HUDEP-2 (cell line): ENCODE data around the gene PEMT.
A peak's percentile ranks its signal among the peaks of the same experiment; 100 is the strongest.

Experiments used
- DNase-seq, 76 experiments: peaks; one replicate each; lab custom pipeline; 2025; ENCODE audit not compliant: unreplicated experiment in 76 of 76; lab: John Stamatoyannopoulos, UW

Gene PEMT

DNA sequence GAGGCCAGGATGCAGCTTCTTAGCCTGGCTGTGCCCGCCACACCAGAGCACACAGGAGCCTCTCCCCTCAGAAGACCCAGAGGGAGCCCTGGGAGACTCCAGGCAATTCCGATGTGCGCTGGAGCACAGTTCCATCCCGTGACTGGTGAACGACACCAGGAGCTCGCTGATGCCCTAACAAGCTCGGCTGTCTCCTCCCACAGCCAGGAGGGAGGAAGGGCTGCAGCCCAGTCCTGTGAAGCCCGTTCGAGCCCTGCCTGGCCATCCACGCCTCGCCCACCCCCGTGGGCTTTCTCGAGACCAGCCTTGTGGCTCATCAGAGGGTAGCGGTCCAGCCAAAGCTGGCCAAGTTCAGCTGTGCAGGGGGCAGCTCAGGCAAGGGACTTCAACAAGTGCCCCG is 73.5 kb downstream of the PEMT start:
- no peak for DNase-seq

DNA sequence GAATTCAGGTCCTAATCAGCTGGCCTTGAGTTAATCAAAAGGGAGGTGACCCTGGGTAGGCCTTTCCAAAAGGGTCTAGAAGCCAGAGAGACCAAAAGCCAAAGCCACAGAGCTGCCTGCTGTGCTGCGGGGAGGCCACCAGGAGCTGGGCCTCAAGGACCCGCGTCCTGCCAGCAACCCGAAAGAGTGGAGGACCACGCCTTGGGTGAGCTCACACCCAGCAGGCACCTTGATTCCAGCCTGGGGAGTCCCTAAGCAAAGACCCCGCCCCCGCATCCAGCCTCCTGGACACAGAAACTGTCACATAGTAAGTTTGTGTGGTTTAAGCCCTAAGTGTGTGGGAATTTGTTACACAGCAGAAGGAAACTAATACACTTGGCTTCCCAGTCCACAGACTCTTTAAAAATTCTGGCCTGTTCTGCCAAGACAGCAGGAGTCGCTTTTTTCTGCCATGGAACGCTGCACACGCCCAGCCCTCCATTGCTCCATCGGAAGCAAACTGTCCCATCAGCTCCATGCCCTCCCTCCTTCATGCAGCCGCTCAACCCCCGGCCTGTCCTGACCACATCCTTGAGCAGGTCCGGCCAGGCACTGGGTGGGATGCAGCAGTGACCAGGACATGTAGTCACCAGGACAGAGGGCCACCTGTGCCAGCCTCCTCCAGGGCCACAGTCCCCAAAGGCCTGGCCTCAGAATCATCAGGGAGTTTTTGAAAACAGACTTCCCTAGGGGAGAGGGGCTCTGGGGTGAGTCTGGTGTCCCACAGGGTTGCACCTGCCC is 74.4 kb downstream of the PEMT start:
- DNase-seq, result no peak

DNA sequence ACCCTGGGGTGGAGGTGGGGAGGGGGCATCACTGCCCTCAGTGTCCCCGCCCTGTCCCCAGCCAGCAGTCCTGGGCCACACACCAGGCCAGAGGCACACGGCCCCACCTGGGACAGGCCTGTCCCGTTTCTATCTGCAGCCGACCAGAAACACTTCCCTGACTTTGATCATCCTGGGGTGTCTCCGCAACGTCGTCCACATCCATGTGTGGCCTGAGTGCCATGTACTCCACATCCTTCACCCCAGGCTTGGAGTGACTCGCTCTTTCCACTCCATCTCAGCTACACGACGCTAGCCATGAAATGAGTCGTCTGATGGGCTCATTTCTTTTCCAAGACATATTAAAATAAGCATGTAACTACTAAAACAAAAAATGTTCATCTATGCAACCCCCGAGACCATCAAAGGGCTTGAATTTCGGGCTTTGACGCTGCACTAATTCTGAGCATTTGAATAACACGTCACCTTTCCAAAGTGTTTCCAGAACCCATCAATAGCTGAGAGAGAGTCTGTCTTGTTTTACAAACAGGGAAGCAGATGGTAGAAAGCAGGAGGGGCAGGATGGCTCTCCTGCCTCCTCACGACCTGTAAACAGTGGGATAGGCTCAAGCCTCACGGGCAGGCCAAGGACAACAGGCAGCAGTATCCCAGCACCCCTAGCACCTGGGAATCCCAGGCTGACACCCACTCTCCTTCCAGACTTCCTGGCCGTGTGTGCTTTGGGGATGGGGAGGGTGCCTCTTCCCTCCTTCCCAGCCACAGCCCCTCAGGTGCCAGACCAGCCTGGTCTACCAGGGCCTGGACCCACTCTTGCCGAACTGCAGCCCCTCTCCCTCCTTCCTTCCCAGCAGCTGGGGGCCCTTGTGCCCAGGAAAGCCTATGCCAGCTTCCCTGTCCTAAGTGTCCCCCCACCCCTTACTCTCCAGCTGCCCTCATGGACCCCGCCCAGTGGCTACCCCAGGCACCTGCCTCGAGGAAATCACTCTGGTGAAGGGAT is 75.3 kb downstream of the PEMT start:
- no peak for DNase-seq

DNA sequence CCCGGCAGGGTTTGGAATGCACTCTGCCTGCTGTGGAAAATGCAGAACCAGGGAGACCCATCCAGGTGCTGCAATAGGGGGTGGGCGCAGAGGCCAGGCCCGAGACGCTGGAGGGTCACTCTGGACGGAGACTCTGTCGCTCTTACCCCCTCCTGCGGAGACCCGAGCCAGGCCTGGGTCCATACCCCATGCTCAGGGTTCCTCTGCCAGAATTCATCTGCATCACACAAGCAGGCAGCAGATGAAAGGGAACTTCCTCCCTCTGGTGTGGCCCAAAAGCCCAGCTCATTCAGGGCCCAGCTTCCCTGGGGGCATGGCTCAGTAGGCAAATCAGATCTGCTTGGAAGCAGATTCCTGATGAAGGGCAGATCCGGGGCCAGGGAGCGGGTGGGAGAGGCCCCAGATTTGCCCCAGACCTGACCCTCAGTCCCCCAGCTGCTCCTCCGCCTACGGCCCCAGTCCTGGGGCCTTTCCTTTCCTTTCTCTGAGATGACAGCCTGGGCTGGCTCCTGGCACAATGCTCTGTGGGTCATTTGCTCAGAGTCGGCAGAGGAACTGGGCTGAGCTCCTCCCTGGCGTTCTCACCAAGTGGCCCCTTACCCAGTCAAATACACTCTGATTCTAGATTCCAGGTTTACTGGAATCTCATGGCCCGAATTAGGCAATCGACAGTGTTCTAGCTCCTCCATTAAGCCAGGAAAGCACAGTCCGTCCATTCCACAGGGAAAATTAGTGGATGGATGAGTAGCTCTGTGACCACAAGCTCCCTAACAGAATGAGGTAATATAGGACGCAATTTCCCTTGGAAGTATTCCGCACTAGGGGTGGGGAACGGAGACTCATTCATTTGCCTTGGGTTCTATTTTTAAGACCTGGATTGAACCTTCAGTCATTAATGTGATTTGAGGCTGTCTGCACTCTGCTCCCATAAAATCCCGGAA is 76.2 kb downstream of the PEMT start:
- DNase-seq, result no peak

DNA sequence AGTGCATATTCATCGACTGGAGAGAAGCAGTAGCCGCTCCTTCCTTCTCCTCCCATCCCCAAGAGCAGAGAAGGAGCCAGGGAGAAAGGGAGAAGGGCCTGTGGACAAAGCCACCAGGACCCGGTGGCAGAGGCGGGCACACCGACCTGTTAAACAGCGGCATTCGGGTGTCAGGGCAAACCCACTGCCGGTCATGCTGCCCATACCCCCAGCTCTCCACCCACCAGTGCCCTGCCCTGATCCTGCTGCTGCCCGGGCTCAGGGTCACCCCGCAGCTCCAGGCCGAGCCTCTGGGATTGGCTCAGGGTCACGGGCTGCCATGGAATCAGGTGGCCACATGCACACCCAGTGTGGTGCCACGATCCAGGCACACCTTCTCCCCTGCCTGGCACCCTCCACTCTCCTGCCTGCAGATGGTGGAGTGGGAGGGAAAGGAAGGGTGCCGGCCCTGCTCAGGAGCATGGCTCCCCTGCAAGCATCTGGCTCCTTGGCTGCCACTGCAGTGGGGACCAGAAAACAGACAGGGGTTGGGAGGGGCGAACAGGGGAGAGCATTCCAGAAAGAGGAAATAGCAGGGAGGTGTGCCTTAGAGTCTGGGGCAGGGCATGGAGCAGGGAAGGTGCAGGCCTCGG is 77.0 kb downstream of the PEMT start:
- DNase-seq, result no peak

DNA sequence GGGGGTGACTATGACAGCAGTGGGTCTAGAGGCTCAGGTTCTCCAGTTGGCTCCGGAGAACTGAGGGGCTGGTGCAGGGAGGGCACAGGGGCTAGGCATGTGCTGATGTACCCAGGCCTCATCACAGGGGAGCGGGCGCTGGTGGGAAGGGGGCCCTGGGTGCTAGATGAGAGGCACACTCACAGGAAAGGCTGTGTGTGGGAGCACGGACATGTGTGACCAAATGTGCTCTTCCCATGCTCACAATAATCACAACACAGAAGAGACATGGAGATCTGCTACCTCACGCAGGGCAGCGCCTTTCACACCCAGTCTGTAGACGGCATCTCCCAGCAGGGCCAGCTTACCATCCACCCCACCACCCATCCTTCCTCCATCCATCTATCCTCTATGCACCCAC is 77.9 kb downstream of the PEMT start:
- no peak for DNase-seq

DNA sequence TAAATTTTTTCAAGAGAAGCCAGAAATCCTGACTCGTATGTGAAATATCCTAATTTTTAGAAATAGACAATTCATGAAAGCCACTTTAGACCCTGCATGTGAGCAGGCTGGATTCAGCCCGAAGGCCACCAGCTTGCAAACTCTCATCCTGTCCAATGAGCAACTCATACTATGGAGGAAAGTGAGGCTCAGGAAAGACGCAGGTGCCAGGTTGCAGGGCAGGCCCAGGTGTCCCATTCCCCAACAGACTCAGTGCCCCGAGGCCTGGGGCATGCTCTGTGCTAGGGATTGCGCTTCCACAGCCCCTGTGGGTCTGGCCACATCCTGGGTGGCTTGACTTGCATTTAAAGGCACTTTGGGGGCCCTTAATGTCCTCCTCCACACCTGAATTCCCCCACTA is 78.6 kb downstream of the PEMT start:
- DNase-seq, result no peak

DNA sequence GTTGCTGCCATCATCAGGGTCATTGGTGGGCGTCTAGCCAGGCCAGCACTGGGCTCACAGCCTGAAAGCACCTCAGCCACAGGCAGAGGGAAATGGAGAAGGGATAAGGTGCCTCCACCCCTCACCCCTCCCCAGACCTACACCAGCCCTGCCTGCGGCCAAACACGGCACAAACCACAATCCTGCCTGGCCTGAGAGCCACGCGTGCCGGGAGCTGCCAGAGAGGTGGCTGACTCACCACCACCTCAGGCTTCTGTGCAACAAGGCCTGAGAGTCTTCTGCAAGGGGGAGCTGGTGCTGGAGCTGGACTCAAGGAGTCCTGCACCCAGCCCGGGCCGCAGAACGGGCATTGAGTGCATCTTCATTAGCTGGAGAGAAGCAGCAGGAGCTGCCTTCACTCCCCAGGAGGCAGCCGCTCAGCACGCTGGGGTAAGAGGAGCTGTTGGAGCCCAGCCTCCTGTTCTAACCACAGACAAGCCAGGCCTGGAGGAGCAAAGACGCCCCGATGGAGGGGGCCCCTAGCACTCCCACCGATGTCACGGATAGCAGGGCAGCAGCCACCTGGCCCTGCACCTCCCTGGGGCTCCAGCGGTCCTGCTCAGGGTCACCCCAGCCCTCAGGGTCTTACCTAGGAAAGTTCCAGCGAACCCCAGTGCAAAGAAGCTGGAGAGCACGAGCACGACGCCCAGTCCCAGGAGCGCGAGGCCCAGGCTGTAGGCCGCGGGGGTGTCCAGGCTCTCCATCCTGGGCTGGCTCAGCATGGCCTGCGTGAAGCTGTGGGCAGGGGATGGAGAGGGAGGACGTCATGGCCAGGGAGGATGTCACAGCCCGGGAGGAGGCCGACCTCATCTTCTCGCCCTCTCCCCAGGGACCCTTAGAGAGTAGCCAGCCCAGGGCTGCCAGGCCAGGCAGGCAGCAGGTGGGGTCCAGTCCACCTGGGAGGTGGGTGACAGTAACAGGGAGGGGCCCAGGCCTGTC is 79.3 kb downstream of the PEMT start:
- DNase-seq, result peak in 9 of 76 experiments; percentile 7 to 40 (median 27)

DNA sequence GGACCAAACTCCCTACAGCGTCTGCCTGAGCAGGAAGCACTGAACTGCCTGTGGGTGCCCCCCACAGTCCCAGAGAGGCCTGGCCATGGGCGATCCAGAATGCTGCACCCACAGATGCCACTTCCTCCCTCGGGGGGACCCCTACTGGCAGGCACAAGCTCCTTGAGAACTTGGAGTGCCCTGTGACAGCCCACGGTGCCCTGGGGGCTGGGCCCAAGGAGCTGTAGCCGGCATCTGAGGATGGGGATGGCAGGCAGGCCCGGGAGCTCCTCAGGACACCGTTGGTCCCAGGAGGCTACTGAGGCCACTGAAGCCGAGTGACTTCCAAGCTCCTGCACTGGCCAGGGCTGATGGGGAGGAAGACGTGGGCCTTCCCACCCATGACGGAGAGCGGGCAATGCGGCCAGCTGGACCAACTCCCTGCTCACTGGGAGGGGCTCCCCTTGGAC is 80.2 kb downstream of the PEMT start:
- DNase-seq, result no peak

DNA sequence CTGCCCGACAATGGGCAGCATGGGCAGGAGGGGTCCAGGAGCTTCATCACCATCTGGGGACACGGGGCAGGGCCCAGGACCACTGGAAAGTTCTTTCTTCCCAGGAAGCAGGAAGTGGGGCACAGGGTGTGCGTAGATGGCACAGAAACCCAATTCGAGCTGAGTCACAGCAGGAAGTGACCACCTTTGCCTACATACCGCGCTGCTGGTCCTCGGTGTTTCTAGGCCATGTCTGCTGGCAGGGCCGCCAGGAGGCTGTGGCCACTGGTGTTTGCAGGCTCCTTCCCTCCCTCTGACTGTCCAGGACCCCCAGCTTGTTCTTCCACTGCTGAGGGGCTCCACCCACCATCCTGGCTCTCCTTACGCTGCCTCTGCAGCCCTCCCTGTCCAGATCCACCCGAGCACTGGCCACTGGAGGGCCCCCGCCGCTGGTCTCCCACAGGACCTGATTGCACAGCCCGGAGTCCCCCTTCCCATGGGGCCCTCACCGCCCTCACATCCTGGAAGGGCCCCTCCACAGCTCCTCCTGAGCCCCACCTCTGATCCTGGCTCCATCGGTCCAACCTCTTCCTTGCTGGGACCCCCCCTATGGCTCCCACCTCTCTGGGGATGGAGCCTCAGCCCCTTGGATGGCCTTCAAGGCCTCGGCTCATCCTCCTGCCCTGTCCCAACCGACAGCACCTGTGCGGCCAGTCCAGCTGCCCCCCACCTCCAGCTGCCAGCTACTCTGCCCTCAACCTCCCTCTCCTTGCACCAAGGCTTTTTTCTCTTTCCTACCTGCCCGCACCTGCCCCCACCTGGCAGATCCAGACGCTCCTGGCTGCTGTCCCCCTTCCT is 80.8 kb downstream of the PEMT start:
- no peak for DNase-seq

DNA sequence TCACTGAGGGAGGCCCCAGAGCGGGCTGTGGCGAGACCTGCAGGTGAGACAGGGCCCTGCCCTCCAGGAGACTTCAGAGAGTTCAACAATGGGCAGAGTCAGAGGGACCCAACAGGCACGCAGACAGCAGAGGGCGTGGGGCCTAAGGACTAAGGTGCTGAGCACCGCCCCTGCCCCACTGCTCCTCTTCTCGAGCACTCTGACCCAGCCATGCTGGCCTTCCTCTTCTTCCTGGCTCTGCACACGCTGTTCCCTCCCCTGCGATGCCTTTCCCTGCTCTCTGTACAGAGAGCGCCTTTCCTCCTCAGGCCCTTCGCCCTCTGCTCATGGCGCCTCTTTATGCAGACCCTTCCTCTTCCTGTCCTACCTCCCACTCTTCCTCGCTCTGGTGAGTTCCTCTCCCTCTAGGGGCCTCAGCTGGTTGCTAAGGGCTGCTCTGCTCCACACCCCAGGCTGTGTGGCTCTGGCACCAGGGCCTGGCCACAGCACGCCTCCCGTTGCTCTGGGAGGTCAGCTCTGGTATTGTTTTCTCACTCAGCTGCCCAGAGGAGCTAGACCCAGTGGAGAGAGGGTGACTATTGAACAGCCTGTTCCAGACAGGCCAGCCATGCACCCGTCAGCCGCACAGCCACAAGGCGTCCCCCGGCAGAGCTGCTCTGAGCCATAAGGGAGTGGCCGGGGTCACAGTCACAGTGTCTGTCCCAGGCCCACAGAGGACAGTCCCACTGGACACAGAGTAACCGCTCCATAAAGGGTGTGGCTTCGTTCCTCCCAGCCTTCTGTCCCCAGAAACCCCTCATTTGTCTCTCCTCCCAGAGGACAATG is 81.7 kb downstream of the PEMT start:
- DNase-seq, result no peak

DNA sequence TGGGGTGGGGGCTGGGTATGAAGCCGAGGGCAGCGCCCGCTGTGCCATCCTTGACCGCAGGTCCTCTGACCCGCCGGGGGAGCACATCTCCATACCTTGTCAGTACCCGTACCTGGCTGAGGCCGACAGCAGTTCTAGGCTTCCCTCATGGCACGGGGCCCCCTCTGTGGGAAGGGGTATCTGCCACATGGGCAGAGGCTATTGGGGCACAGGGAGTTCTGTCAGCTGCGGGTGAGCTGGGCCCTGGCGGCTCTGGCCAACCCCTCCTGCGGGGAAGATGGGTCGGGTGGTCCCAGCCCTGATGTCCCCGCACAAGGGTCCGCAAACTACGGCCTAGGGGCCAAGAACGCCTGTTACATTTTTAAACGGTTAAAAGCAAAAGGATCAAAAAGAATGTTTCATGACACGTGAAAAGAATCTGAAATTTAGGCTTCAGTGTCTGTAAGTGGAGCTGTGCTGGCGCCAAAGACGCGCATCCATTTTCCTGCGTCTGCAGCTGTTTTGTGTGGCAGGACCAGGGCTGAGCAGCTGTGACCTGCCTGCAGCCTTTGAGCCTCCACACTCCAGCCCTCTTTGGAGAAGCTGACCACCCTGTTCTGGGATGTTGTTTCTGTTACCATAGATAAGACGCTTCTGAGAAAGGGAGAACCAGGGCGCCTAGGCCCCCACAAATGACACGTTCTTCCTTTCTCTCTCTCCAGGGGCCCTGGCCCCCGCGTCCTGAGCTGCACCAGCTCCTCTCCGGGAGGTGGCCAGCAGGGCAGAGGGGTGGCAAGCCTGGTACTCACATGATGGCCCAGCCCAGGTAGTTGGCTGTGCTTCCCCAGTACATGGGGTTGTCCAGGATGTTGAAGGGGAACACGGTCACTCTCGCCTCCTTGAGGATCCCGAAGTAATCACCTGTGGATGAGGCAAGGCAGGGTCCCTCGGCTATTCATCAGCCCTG is 82.6 kb downstream of the PEMT start:
- DNase-seq, result no peak

DNA sequence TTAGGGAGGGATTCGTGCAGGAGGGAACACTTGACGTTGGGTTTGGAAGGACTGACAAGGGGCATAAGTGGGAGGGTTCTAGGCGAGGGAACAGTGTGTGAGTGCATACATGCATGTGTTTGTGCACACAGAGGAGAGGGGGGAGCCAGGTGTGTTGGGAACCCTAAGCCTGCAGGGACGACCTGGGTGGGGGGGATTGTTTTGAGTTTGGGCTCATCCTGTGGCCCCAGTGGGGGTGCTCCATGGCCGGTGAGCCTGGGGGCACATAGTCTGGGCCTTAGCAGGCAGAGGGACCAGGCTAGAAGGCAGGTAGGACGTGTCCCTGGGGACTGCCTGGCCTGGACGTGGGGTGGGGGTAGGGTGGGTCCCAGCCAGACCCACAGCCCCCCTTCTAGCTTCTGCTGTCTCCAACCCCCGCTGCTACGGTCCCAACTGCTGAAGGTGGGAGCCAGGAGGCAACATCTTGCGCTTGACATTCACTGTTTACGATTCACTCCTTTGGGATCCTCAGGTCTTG is 83.4 kb downstream of the PEMT start:
- DNase-seq, result no peak

DNA sequence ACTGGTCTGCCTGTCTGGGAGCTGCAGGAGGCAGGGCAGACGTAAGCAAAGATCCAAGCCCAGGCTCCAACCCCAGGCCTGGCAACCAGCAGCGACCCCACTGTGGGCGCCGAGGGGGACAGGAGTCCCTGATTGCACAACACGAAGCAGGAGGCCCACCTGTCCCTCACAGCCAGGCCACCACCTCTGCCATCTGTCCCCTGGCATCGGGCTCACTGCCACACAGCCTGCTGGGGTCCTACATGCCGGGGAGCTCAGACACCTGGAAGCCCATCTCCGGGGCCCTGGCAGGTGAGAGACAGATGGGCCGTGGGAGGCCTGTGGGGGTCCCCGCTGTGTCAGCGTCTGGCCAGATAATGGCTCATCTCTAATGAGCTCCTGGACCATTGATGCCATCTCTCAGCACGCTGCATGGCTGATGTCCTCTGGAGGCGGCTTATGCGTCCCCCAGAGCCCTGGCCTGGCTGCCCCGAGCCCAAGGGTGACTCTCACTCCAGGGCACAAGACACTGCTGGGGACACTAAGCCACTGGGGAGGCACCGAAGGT is 84.0 kb downstream of the PEMT start:
- no peak for DNase-seq

DNA sequence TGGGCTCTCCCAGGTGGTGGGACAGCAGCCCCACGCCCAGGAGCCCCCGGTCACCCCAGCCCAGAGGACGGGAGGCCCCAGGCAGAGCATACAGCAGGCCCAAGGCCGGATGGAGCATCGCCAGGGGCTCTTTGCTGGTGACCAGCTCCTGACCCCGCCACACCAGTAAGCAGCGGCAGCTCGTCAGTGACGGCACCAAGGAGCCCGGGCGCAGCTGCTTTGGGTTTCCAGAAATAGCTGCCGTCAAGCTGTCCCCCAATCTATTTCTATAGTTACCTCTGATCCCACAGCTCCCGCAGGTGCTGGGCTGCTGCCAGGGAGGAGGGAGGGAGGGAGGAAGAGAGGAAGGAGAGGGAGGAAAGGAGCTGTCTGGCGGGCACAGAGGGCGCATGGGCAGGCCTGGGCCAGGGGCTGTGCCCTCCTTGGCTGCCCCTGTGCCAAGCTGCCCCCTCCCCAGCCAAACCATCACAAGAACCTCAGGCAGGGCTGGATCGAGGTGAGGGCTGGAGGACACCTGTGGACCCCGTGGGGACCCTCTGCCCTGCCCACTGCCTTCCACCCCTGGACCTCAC is 84.5 kb downstream of the PEMT start:
- no peak for DNase-seq
